Neural progenitor cell (in vitro differentiated cells): ENCODE measurements around the gene EXOC6B. TPM values are rescaled to one million over a fixed set of nuclear protein-coding genes. Genes with fewer than 3 reads are reported as not detected.

Source experiments
- DNase-seq: peaks from one replicate; pipeline ENCODE4 v3.0.0-alpha.2; 2016; ENCODE audit warnings: low spot score
- H2AFZ ChIP-seq: fragments of 200-600 bp; sonication (generic); replicated peaks from 2 replicates; pipeline ENCODE4 v1.6.1; 2016; ENCODE audit warnings: antibody characterized with exemption
- H3F3A ChIP-seq: fragments of 200-600 bp; sonication (generic); 2 replicates; pipeline ENCODE4 v1.6.1; 2016; ENCODE audit warnings: antibody characterized with exemption, low read depth
- H3K27ac ChIP-seq: fragments of 200-600 bp; sonication (generic); 2 replicates; pipeline ENCODE4 v1.5.1; 2016; ENCODE audit warnings: mild to moderate bottlenecking
- H3K27me3 ChIP-seq: fragments of 200-600 bp; sonication (generic); 2 replicates; pipeline ENCODE4 v1.6.1; 2016; ENCODE audit warnings: mild to moderate bottlenecking, moderate library complexity
- H3K36me3 ChIP-seq: fragments of 200-600 bp; sonication (generic); 2 replicates; pipeline ENCODE4 v1.5.1; 2016
- H3K4me1 ChIP-seq: fragments of 200-600 bp; sonication (generic); 2 replicates; pipeline ENCODE4 v1.6.1; 2016; ENCODE audit warnings: mixed run types
- H3K4me2 ChIP-seq: fragments of 200-600 bp; sonication (generic); 2 replicates; pipeline ENCODE4 v1.6.1; 2016
- H3K4me3 ChIP-seq: fragments of 200-600 bp; sonication (generic); 2 replicates; pipeline ENCODE4 v1.5.1; 2016
- H3K79me2 ChIP-seq: fragments of 200-600 bp; sonication (generic); 2 replicates; pipeline ENCODE4 v1.6.1; 2016; ENCODE audit warnings: low read depth
- H3K9ac ChIP-seq: fragments of 200-600 bp; sonication (generic); 2 replicates; pipeline ENCODE4 v1.6.1; 2016
- H3K9me3 ChIP-seq: fragments of 200-600 bp; sonication (generic); 2 replicates; pipeline ENCODE4 v1.5.1; 2016; ENCODE audit warnings: low read depth
- H4K20me1 ChIP-seq: fragments of 200-600 bp; sonication (generic); 2 replicates; pipeline ENCODE4 v1.6.1; 2016; ENCODE audit warnings: low read depth
- H3K27ac Mint-ChIP-seq: 3 replicates; pipeline ENCODE4 v1.8.0; 2021; ENCODE audit warnings: mixed read lengths
- H3K27me3 Mint-ChIP-seq: 2 replicates; pipeline ENCODE4 v1.8.0; 2022; ENCODE audit warnings: low read depth, mild to moderate bottlenecking, inconsistent platforms, moderate library complexity, mixed read lengths; ENCODE audit not compliant: insufficient read depth
- H3K36me3 Mint-ChIP-seq: 3 replicates; pipeline ENCODE4 v1.8.0; 2021; ENCODE audit warnings: mixed read lengths
- H3K4me1 Mint-ChIP-seq: 3 replicates; pipeline ENCODE4 v1.8.0; 2021; ENCODE audit warnings: mixed read lengths
- H3K4me3 Mint-ChIP-seq: 3 replicates; pipeline ENCODE4 v1.8.0; 2021; ENCODE audit warnings: mild to moderate bottlenecking, moderate library complexity, mixed read lengths
- H3K9me3 Mint-ChIP-seq: 3 replicates; pipeline ENCODE4 v1.8.0; 2020; ENCODE audit warnings: mixed read lengths
- EZH2 ChIP-seq: fragments of 200-600 bp; sonication (generic); IDR thresholded peaks from 2 replicates; pipeline ENCODE4 v1.6.1; 2017; ENCODE audit warnings: antibody characterized with exemption, mild to moderate bottlenecking, moderate library complexity
- EZH2phosphoT487 ChIP-seq: fragments of 200-600 bp; sonication (generic); IDR thresholded peaks from 2 replicates; pipeline ENCODE4 v1.6.1; 2017; ENCODE audit warnings: antibody characterized with exemption
- total RNA-seq: library from RNA; depleted of rRNA; stranded (reverse); fragments of >200 nt; gene quantifications from 2 replicates; pipeline ENCODE4 v1.2.3, GENCODE V29; 2015; ENCODE audit warnings: low replicate concordance
- TF ChIP-seq, protein P1 (sequence below): fragments of 200-600 bp; sonication (generic); IDR thresholded peaks from 2 replicates; pipeline ENCODE4 v1.5.1; 2017; ENCODE audit warnings: antibody characterized with exemption, mild to moderate bottlenecking

The EXOC6B gene
- total RNA-seq, 1 donor from 2014 or later: 41.2 TPM

DNA sequence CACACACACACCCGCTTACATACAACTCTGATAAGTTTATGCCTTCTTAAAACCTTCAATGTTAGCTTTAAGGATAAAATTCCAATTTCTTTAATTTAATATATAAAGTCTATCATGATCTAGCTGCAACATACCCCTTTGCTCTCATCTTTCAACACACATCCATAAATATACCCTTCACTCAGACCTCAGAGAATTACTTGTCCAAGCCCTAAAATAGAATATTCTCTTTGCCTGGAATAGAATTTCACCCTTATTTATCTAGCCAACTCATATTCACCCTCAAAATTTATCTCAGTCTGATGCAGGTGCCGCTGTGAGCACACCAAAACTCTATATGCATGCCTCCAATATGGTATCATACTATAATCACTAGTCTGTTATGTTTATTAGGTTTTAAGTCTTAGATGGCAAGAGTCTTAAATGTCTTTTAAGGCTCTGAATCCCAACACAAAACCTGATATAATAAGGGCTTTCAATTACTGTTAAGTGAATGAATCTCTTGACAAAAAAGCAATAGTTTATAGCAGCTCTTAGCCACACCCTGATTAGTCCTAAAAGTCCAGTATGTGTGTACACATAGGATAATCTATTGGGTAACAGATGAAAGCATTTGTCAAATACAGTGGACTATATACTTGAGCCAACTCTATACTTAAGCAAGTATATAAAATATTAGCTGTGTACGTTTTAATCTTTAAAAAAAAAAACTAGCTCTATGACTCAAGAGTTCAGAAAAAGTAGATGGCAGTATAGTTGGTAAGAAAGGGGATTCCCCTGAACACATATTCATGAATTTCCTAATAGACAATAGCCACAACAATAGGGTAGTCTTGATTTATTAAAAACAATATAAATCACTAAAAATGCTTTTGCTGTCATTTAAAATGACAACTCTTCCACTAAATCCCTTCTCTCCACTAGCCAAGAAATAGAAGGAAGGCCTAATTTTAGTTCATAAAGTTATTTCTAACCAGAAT is 144.5 kb downstream of the EXOC6B start:
- H3K4me2 ChIP-seq: no peak overlapping the region
- Mint-ChIP-seq H3K27ac (no peak overlapping the region), H3K4me3 (no peak overlapping the region)

DNA sequence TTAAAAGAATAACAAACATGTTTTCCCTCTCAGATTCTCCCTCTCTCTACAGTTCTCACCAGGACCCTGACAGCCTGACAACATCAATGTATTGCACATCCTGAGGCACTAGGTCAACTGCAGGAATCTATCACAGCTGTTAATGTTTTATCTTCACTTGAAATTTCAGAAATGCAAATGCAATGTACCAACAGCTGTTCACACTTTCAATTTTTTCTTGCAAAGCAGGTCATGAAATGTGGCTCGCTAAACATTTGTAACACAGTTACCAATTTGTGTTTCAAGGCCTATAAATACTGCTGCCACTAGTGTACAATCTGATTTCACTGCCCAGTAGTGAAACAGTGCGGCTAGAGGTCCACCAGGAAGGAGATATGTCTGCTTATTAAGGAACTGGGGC is 147.8 kb downstream of the EXOC6B start:
- Histone ChIP-seq H4K20me1 (no peaks in the 10 kb centered on the region), H3K27ac (no peak overlapping the region), H3K4me2 (no peak overlapping the region), H2AFZ (no peak overlapping the region), H3K79me2 (no peaks in the 10 kb centered on the region), H3K4me1 (peaks cover 4% of the 10 kb centered on the region), H3K27me3 (no peaks in the 10 kb centered on the region), H3K36me3 (no peaks in the 10 kb centered on the region), H3K9me3 (no peaks in the 10 kb centered on the region), H3K9ac (no peak overlapping the region), H3F3A (no peaks in the 10 kb centered on the region), H3K4me3 (no peak overlapping the region)
- no peaks in the 10 kb centered on the region for H3K4me1 Mint-ChIP-seq
- DNase-seq: no peak
- H3K27ac Mint-ChIP-seq: no peak overlapping the region
- H3K4me3 Mint-ChIP-seq: no peak overlapping the region
- H3K27me3 Mint-ChIP-seq: no peaks in the 10 kb centered on the region
- H3K9me3 Mint-ChIP-seq: no peaks in the 10 kb centered on the region
- peaks cover 1% of the 10 kb centered on the region for H3K36me3 Mint-ChIP-seq
- TF ChIP-seq EZH2phosphoT487 (no peak), EZH2 (no peak)
- TF ChIP-seq, protein P1, sequence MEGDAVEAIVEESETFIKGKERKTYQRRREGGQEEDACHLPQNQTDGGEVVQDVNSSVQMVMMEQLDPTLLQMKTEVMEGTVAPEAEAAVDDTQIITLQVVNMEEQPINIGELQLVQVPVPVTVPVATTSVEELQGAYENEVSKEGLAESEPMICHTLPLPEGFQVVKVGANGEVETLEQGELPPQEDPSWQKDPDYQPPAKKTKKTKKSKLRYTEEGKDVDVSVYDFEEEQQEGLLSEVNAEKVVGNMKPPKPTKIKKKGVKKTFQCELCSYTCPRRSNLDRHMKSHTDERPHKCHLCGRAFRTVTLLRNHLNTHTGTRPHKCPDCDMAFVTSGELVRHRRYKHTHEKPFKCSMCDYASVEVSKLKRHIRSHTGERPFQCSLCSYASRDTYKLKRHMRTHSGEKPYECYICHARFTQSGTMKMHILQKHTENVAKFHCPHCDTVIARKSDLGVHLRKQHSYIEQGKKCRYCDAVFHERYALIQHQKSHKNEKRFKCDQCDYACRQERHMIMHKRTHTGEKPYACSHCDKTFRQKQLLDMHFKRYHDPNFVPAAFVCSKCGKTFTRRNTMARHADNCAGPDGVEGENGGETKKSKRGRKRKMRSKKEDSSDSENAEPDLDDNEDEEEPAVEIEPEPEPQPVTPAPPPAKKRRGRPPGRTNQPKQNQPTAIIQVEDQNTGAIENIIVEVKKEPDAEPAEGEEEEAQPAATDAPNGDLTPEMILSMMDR: no peak

More for the DNA sequence above, 144.5 kb downstream of the EXOC6B start:
- H3K79me2 ChIP-seq: no peaks in the 10 kb centered on the region
- no peak for DNase-seq
- no peaks in the 10 kb centered on the region for H3K9me3 ChIP-seq
- H3K36me3 Mint-ChIP-seq: peaks cover 1% of the 10 kb centered on the region
- no peak overlapping the region for H3K4me3 ChIP-seq
- H3K27ac ChIP-seq: no peak overlapping the region
- H2AFZ ChIP-seq: no peak overlapping the region
- no peak overlapping the region for H3K9ac ChIP-seq
- H3K36me3 ChIP-seq: no peaks in the 10 kb centered on the region
- H3K4me1 Mint-ChIP-seq: no peaks in the 10 kb centered on the region
- H4K20me1 ChIP-seq: peaks cover 3% of the 10 kb centered on the region
- H3F3A ChIP-seq: no peaks in the 10 kb centered on the region
- TF ChIP-seq, protein P1: no peak
- no peak for TF ChIP-seq EZH2
- TF ChIP-seq EZH2phosphoT487: no peak
- no peaks in the 10 kb centered on the region for H3K27me3 ChIP-seq
- H3K9me3 Mint-ChIP-seq: no peaks in the 10 kb centered on the region
- peaks cover 5% of the 10 kb centered on the region for H3K4me1 ChIP-seq
- no peaks in the 10 kb centered on the region for H3K27me3 Mint-ChIP-seq

DNA sequence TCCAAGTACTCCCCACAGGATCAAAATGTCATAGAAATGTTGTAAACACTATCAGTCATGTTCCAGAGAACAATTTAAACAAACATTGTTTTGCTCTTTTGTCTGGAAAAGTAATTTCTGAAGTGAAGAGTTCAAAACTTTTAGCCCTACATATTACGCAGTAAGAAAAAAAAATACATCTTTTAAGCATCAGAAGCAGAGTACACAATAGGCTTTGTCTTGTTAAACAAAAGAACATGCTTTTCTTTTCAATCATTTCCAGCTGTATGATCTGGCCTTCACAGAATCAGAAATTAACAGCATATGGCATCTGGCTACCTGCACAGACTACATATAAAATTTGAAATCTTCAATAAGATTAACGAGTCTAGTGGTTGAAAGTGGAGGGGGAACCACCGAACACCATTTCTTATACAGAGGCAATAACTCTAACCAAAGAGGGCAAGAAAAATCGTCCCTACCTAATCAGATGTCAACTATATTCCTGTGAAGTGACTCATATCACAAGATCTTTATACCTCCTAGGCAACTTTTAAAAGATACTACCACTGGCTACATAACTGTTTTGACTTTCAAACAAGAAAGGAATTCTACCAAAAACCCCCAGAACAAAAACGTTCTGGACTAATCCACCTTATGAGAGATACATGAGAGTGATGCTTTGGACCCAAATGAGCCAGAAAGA is 149.3 kb downstream of the EXOC6B start:
- Mint-ChIP-seq H3K9me3 (no peaks in the 10 kb centered on the region), H3K4me3 (no peak overlapping the region), H3K27ac (no peak overlapping the region), H3K27me3 (no peaks in the 10 kb centered on the region), H3K4me1 (no peaks in the 10 kb centered on the region), H3K36me3 (peaks cover 1% of the 10 kb centered on the region)
- H3K4me3 ChIP-seq: no peak overlapping the region
- H3K4me1 ChIP-seq: peaks cover 4% of the 10 kb centered on the region
- H3K9me3 ChIP-seq: no peaks in the 10 kb centered on the region
- no peak overlapping the region for H3K9ac ChIP-seq
- H3K4me2 ChIP-seq: no peak overlapping the region
- no peak overlapping the region for H3K27ac ChIP-seq
- no peaks in the 10 kb centered on the region for H3K36me3 ChIP-seq
- DNase-seq: no peak
- no peak for TF ChIP-seq EZH2
- TF ChIP-seq, protein P1: no peak
- TF ChIP-seq EZH2phosphoT487: no peak
- H3F3A ChIP-seq: no peaks in the 10 kb centered on the region
- no peak overlapping the region for H2AFZ ChIP-seq
- no peaks in the 10 kb centered on the region for H3K27me3 ChIP-seq
- H3K79me2 ChIP-seq: no peaks in the 10 kb centered on the region
- H4K20me1 ChIP-seq: no peaks in the 10 kb centered on the region
